H1 (cell line): Measurements from ENCODE around the gene DIP2B. TPM values are rescaled to one million over a fixed set of nuclear protein-coding genes. Genes with fewer than 3 reads are reported as not detected.

Experiments
- CTCF ChIA-PET: fragments of 300-600 bp; sonication (Branson Sonifier 250); formaldehyde crosslinking; loops from one replicate; lab custom pipeline; 2021; ENCODE audit not compliant: partially characterized antibody; lab: Charles Lee
- POLR2A ChIA-PET: fragments of 300-600 bp; sonication (Branson Sonifier 250); formaldehyde crosslinking; loops from one replicate; lab custom pipeline; 2021; ENCODE audit warnings: inconsistent platforms; ENCODE audit not compliant: partially characterized antibody; lab: Charles Lee
- DNase-seq, 2 experiments: peaks; one replicate each; pipeline versions ENCODE4 v3.0.0 to v3.0.0-alpha.2; 2010 to 2022; ENCODE audit warnings: low spot score in 2 of 2, low read depth in 1 of 2, mixed read lengths in 1 of 2
- FAIRE-seq: peaks from 2 replicates; lab custom pipeline; 2011; peaks lifted over from hg19 to GRCh38; lab: Jason Lieb, UNC
- H2AFZ ChIP-seq: 2 replicates; pipeline ENCODE4 v1.8.1; 2012; ENCODE audit warnings: low read length, inconsistent platforms
- H2AK5ac ChIP-seq: 2 replicates; pipeline ENCODE4 v1.6.1; 2013; ENCODE audit warnings: low read depth, low read length
- H2BK120ac ChIP-seq: replicated peaks from 2 replicates; pipeline ENCODE3; 2013; ENCODE audit warnings: low read depth, low read length, inconsistent platforms
- H2BK12ac ChIP-seq: 2 replicates; pipeline ENCODE4 v1.6.1; 2013; ENCODE audit warnings: low read depth, low read length
- H2BK15ac ChIP-seq: 2 replicates; pipeline ENCODE4 v1.6.1; 2013; ENCODE audit warnings: low read length
- H2BK20ac ChIP-seq: 2 replicates; pipeline ENCODE4 v1.6.1; 2013; ENCODE audit warnings: low read length
- H2BK5ac ChIP-seq: 2 replicates; pipeline ENCODE4 v1.6.1; 2013; ENCODE audit warnings: low read depth, low read length
- H3K14ac ChIP-seq: 2 replicates; pipeline ENCODE4 v1.6.1; 2013; ENCODE audit warnings: inconsistent platforms; ENCODE audit not compliant: insufficient read length
- H3K18ac ChIP-seq: 2 replicates; pipeline ENCODE4 v1.6.1; 2013; ENCODE audit warnings: low read length; ENCODE audit errors: extremely low read depth
- H3K23ac ChIP-seq: 2 replicates; pipeline ENCODE4 v1.6.1; 2013; ENCODE audit warnings: inconsistent platforms; ENCODE audit not compliant: insufficient read length
- H3K23me2 ChIP-seq: 2 replicates; pipeline ENCODE4 v1.6.1; 2013; ENCODE audit warnings: low read depth, low read length
- H3K27ac ChIP-seq: 2 replicates; pipeline ENCODE4 v1.6.1; 2011; ENCODE audit warnings: low read depth, low read length, inconsistent platforms
- H3K27me3 ChIP-seq, 4 experiments: replicated peaks in 1 of 4; 1 replicate in 1 of 4; 2 replicates in 3 of 4; pipeline versions ENCODE4 v1.6.1 to v1.8.1; 2011 to 2013; ENCODE audit warnings: low read length in 3 of 4, mild to moderate bottlenecking in 3 of 4, inconsistent platforms in 2 of 4, mixed read lengths in 2 of 4, moderate library complexity in 1 of 4; ENCODE audit not compliant: control insufficient read depth in 3 of 4, insufficient read depth in 3 of 4; ENCODE audit errors: extremely low read depth in 1 of 4
- H3K36me3 ChIP-seq, 4 experiments: 2 replicates each; pipeline versions ENCODE4 v1.6.1 to v1.8.1; 2011 to 2013; ENCODE audit warnings: mild to moderate bottlenecking in 4 of 4, low read length in 3 of 4, moderate library complexity in 2 of 4, control low read depth in 1 of 4, inconsistent platforms in 1 of 4; ENCODE audit not compliant: insufficient read depth in 4 of 4, control insufficient read depth in 2 of 4
- H3K4ac ChIP-seq: replicated peaks from 2 replicates; pipeline ENCODE3; 2013; ENCODE audit warnings: low read length, low read depth, mixed read lengths, inconsistent platforms; ENCODE audit not compliant: insufficient read length
- H3K4me1 ChIP-seq, 4 experiments: replicated peaks in 1 of 4; 1 replicate in 1 of 4; 2 replicates in 3 of 4; pipeline versions ENCODE4 v1.6.1 to v1.8.1; 2011 to 2013; ENCODE audit warnings: low read length in 3 of 4, inconsistent platforms in 2 of 4, mixed read lengths in 1 of 4; ENCODE audit not compliant: insufficient read depth in 4 of 4, control insufficient read depth in 3 of 4
- H3K4me2 ChIP-seq, 2 experiments: 2 replicates each; pipeline versions ENCODE4 v1.6.1 to v1.8.1; 2011 to 2013; ENCODE audit warnings: low read depth in 2 of 2, low read length in 2 of 2, control low read depth in 1 of 2, inconsistent platforms in 1 of 2, mild to moderate bottlenecking in 1 of 2; ENCODE audit not compliant: insufficient read depth in 1 of 2
- H3K4me3 ChIP-seq, 4 experiments: fragments of 200-600, 300-600 bp in 1 of 4; sonication (generic), shearing (Covaris generic), sonication (Bioruptor Twin) in 1 of 4; 2 replicates each; pipeline versions ENCODE4 v1.5.1 to v1.8.1; 2011 to 2016; ENCODE audit warnings: low read length in 4 of 4, low read depth in 3 of 4, control low read depth in 2 of 4, inconsistent platforms in 2 of 4, mild to moderate bottlenecking in 2 of 4, mixed read lengths in 1 of 4, moderate library complexity in 1 of 4; ENCODE audit not compliant: insufficient read depth in 2 of 4; ENCODE audit errors: extremely low read depth in 1 of 4
- H3K56ac ChIP-seq: replicated peaks from 2 replicates; pipeline ENCODE3; 2013; ENCODE audit warnings: low read depth, mild to moderate bottlenecking, mixed read lengths, low read length, inconsistent platforms; ENCODE audit not compliant: insufficient read length
- H3K79me1 ChIP-seq: 2 replicates; pipeline ENCODE4 v1.6.1; 2013; ENCODE audit warnings: low read depth, low read length, control low read depth
- H3K79me2 ChIP-seq, 2 experiments: 2 replicates each; pipeline versions ENCODE4 v1.6.1 to v1.8.1; 2012 to 2013; ENCODE audit warnings: low read length in 2 of 2, mild to moderate bottlenecking in 2 of 2, inconsistent platforms in 1 of 2; ENCODE audit not compliant: insufficient read depth in 2 of 2, control insufficient read depth in 1 of 2
- H3K9ac ChIP-seq, 4 experiments: replicated peaks in 1 of 4; 1 replicate in 1 of 4; 2 replicates in 3 of 4; pipeline versions ENCODE4 v1.6.1 to v1.8.1; 2011 to 2013; ENCODE audit warnings: low read depth in 3 of 4, low read length in 3 of 4, control low read depth in 2 of 4, mild to moderate bottlenecking in 2 of 4, moderate library complexity in 2 of 4, inconsistent platforms in 1 of 4; ENCODE audit errors: extremely low read depth in 1 of 4
- H3K9me3 ChIP-seq, 2 experiments: 2 replicates each; pipeline versions ENCODE4 v1.6.1 to v1.8.1; 2012 to 2013; ENCODE audit warnings: mild to moderate bottlenecking in 2 of 2, moderate library complexity in 2 of 2, control low read depth in 1 of 2, inconsistent platforms in 1 of 2, low read depth in 1 of 2, low read length in 1 of 2, mixed read lengths in 1 of 2; ENCODE audit not compliant: insufficient read depth in 2 of 2
- H4K20me1 ChIP-seq, 2 experiments: replicated peaks in 1 of 2; 2 replicates each; pipeline versions ENCODE3 to v1.8.1; 2011 to 2013; ENCODE audit warnings: inconsistent platforms in 2 of 2, low read length in 2 of 2, mild to moderate bottlenecking in 1 of 2; ENCODE audit not compliant: insufficient read depth in 2 of 2, control insufficient read depth in 1 of 2
- H4K5ac ChIP-seq: 2 replicates; pipeline ENCODE4 v1.6.1; 2013; ENCODE audit warnings: low read length, low read depth, mixed read lengths, inconsistent platforms; ENCODE audit not compliant: insufficient read length
- H4K8ac ChIP-seq: 2 replicates; pipeline ENCODE4 v1.8.0; 2013; ENCODE audit warnings: mild to moderate bottlenecking, moderate library complexity, low read length, inconsistent platforms; ENCODE audit not compliant: insufficient read depth; ENCODE audit errors: extremely low read depth
- H4K91ac ChIP-seq: replicated peaks from 2 replicates; pipeline ENCODE3; 2013; ENCODE audit warnings: low read length, mixed read lengths, inconsistent platforms; ENCODE audit not compliant: insufficient read length
- HDAC2 ChIP-seq, 2 experiments: fragments of 300-600 bp in 1 of 2; sonication (generic) in 1 of 2; IDR thresholded peaks; 2 replicates each; pipeline ENCODE4 v1.6.1; 2011 to 2012; ENCODE audit warnings: low read depth in 2 of 2, low read length in 2 of 2, mild to moderate bottlenecking in 2 of 2, moderate library complexity in 2 of 2, borderline replicate concordance in 1 of 2, inconsistent platforms in 1 of 2
- HDAC6 ChIP-seq: IDR thresholded peaks from one replicate; pipeline ENCODE4 v1.7.1; 2012; ENCODE audit warnings: low read depth, mild to moderate bottlenecking, inconsistent platforms, low read length, moderate library complexity
- JUND ChIP-seq: IDR thresholded peaks from 2 replicates; pipeline ENCODE4 v1.6.1; 2011; ENCODE audit warnings: mild to moderate bottlenecking, improper control_type of control experiment, low read length
- KDM1A ChIP-seq: fragments of 200-600, 300-600 bp; sonication (generic); IDR thresholded peaks from 2 replicates; pipeline ENCODE4 v1.7.1; 2016; ENCODE audit warnings: mild to moderate bottlenecking, low read length, borderline replicate concordance
- MAX ChIP-seq: IDR thresholded peaks from 2 replicates; pipeline ENCODE4 v1.6.1; 2012; ENCODE audit warnings: inconsistent platforms
- POLR2A ChIP-seq, 2 experiments: IDR thresholded peaks; 1 replicate in 1 of 2; 2 replicates in 1 of 2; pipeline ENCODE4 v1.6.1; 2011; ENCODE audit warnings: low read depth in 2 of 2, low read length in 2 of 2, mild to moderate bottlenecking in 2 of 2; ENCODE audit errors: control extremely low read depth in 1 of 2
- SAP30 ChIP-seq: fragments of 300-600 bp; sonication (generic); IDR thresholded peaks from 2 replicates; pipeline ENCODE4 v1.7.1; 2012; ENCODE audit warnings: low read length, moderate library complexity, mild to moderate bottlenecking, inconsistent platforms; ENCODE audit not compliant: insufficient read depth, insufficient replicate concordance
- SP1 ChIP-seq: IDR thresholded peaks from 2 replicates; pipeline ENCODE4 v1.6.1; 2011; ENCODE audit warnings: low read depth, low read length
- WGBS, 2 experiments: shearing (Covaris generic) in 1 of 2; methylation state at CpG; one replicate each; pipeline versions ENCODE4 v1.1.6 to v1.1.7; 2013 to 2015; ENCODE audit warnings: low lambda C conversion rate in 2 of 2, mixed read lengths in 2 of 2, inconsistent platforms in 1 of 2, low coverage in 1 of 2, missing lambda C conversion rate in 1 of 2; ENCODE audit not compliant: insufficient replicate concordance in 2 of 2, insufficient coverage in 1 of 2, insufficient read length in 1 of 2; ENCODE audit errors: extremely low coverage in 1 of 2, missing lambda C conversion rate in 1 of 2; 5-methylcytosine and 5-hydroxymethylcytosine counted together
- polyA plus RNA-seq, 7 experiments: library from polyadenylated mRNA; depleted of rRNA in 3 of 7; stranded (reverse) in 5 of 7; unstranded in 2 of 7; fragments of >200 nt in 5 of 7; fragments of 200-250 nt in 2 of 7; gene quantifications; 1 replicate in 5 of 7; 2 replicates in 1 of 7; 4 replicates in 1 of 7; pipeline versions ENCODE4 v1.2.1 to v1.2.3, GENCODE V29; 2011 to 2013; ENCODE audit warnings: missing spikeins in 2 of 7, mixed read lengths in 2 of 7
- total RNA-seq: library from RNA; stranded (reverse); fragmentation: NEBNext Ultra II Directional; extraction: Animal tissue kit (Norgen Biotek cat#: 25700); gene quantifications from 2 replicates; pipeline ENCODE4 v1.2.1, GENCODE V29; 2021
- TF ChIP-seq, protein P1 (sequence below): IDR thresholded peaks from 2 replicates; pipeline ENCODE4 v1.6.1; 2012; ENCODE audit warnings: low read length, inconsistent platforms

The DIP2B gene
- total and polyA plus RNA-seq, 2 of the 8 experiments (the other 6 are each of a cell fraction or from before 2014, with no cell fraction given), result 11.1 to 29.6 TPM

- Histone ChIP-seq H2BK20ac (no peak overlapping the region), H3K27ac (no peak overlapping the region), H3K4me3 (no peak overlapping the region), H2AFZ (no peak overlapping the region), H3K4me2 (no peak overlapping the region), H2BK12ac (no peak overlapping the region), H2AK5ac (no peak overlapping the region), H3K4me1 (peaks cover 2 to 9% (median 7%) of the 10 kb centered on the region in 4 experiments; a peak in 6 of 7 replicates), H2BK5ac (no peak overlapping the region), H3K9ac (no peak overlapping the region), H2BK15ac (no peak overlapping the region), H4K5ac (no peak overlapping the region), H3K4ac (no peak overlapping the region), H4K8ac (no peak overlapping the region), H3K79me1 (0 out of 2 replicates have a peak, but pooled peaks cover 2% of the 10 kb centered on the region), H3K14ac (no peak overlapping the region), H3K79me2 (peaks cover 0 to 13% of the 10 kb centered on the region in 2 experiments; a peak in 2 of 4 replicates), H3K18ac (no peak overlapping the region), H4K20me1 (no peaks in the 10 kb centered on the region), H2BK120ac (no peak overlapping the region), H3K27me3 (no peaks in the 10 kb centered on the region), H3K36me3 (peaks cover 4 to 7% (median 6%) of the 10 kb centered on the region in 4 experiments; a peak in 6 of 8 replicates), H3K9me3 (no peaks in the 10 kb centered on the region), H3K23ac (no peak overlapping the region), H4K91ac (no peak overlapping the region), H3K23me2 (no peaks in the 10 kb centered on the region; the same call in 1 of the 2 replicates), H3K56ac (no peak overlapping the region)
- DNase-seq (peak in 1 of 2 experiments; percentile 17), FAIRE-seq (no peak)
- 91% methylated on average over 2 of the region's 2 CpGs; no CpG with 5 or more reads in 1 of the 2 experiments for WGBS, 2 experiments
- CTCF ChIA-PET, result no interaction called here
- POLR2A ChIA-PET, result no interaction called here
- TF ChIP-seq, protein P1, sequence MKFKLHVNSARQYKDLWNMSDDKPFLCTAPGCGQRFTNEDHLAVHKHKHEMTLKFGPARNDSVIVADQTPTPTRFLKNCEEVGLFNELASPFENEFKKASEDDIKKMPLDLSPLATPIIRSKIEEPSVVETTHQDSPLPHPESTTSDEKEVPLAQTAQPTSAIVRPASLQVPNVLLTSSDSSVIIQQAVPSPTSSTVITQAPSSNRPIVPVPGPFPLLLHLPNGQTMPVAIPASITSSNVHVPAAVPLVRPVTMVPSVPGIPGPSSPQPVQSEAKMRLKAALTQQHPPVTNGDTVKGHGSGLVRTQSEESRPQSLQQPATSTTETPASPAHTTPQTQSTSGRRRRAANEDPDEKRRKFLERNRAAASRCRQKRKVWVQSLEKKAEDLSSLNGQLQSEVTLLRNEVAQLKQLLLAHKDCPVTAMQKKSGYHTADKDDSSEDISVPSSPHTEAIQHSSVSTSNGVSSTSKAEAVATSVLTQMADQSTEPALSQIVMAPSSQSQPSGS, result no peak
- TF ChIP-seq SAP30 (no peak), KDM1A (no peak), HDAC2 (IDR thresholded peaks at IDR 0.05; ENCODE audit: borderline replicate concordance in 1 of 2, low read depth in 2 of 2, low read length in 2 of 2) (no peak), MAX (no peak), SP1 (no peak), POLR2A (IDR thresholded peaks at IDR 0.05; ENCODE audit: control extremely low read depth in 1 of 2, low read depth in 2 of 2, low read length in 2 of 2) (no peak), HDAC6 (no peak), JUND (no peak)
These were observed 122.7 kb downstream of the DIP2B start for GRCh38 chr12:50627491-50627890.
